ENCODE results near the gene BCKDK.

DNA sequence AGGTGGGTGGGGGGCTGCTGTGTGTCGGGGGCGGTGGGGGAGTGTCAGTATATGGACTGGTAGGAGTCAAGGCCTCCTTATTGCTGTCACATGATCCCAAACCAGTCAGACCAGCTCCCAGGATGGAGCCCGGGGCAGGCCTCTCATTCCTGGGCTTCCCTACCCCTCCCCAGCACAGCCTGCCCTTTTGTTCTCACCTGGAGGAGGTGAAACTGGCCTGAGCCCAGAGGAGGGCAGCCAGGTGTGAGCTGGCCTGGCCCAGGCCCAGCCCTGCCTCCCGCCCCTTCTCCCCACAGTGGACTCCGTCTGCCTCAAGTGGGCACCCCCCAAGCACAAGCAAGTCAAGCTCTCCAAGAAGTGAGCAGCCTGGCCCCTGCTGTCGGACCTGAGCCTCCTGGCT lies 22.7 kb downstream of the BCKDK start:
- TF ChIP-seq, protein P1, sequence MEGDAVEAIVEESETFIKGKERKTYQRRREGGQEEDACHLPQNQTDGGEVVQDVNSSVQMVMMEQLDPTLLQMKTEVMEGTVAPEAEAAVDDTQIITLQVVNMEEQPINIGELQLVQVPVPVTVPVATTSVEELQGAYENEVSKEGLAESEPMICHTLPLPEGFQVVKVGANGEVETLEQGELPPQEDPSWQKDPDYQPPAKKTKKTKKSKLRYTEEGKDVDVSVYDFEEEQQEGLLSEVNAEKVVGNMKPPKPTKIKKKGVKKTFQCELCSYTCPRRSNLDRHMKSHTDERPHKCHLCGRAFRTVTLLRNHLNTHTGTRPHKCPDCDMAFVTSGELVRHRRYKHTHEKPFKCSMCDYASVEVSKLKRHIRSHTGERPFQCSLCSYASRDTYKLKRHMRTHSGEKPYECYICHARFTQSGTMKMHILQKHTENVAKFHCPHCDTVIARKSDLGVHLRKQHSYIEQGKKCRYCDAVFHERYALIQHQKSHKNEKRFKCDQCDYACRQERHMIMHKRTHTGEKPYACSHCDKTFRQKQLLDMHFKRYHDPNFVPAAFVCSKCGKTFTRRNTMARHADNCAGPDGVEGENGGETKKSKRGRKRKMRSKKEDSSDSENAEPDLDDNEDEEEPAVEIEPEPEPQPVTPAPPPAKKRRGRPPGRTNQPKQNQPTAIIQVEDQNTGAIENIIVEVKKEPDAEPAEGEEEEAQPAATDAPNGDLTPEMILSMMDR (IDR thresholded peaks at IDR 0.05; ENCODE audit: insufficient read depth, low read depth, low read length): no peak
- no peak for TF ChIP-seq EZH2 (IDR thresholded peaks at IDR 0.05; ENCODE audit: insufficient read depth, low read length)

Measured in astrocyte (in vitro differentiated cells and primary cell).